ENCODE measurements around the gene BAIAP3. TPM values are rescaled to one million over a fixed set of nuclear protein-coding genes. Genes with fewer than 3 reads are reported as not detected.

BAIAP3 gene
- total RNA-seq, 2 experiments from 2014 or later = 3.2 to 6.3 TPM

DNA sequence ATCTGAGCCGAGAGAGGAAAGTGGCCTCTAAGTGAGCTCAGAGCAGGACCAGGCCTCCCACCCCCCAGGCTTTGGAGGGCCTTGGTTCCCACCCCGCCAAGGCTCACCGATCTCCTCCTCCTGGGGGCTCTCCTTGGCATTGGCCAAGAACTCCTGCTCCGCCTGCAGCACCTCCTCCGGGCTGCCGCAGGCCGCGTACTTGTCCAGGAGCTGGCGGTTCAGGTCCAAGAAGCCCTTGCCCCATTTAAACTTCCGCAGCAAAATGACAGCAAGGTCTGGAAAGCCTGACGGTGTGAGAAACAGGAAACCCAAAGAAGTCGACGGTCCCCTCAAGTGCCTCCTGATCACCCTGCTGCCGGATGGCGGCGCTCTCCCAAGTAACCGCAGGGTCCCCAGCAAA, 16.5 kb downstream of the BAIAP3 start:
- Histone ChIP-seq H3K9me3 (ENCODE audit: low read length) (no peaks in the 10 kb centered on the region), H3K4me2 (ENCODE audit: low read length) (no peak overlapping the region; the same call in 1 of the 2 replicates), H3K9me2 (ENCODE audit: insufficient read depth, low read length) (no peaks in the 10 kb centered on the region), H4K20me1 (ENCODE audit: insufficient read depth, low read length) (no peaks in the 10 kb centered on the region), H3K4me1 (ENCODE audit: insufficient read depth, low read length, poor library complexity, severe bottlenecking) (peaks cover 16% of the 10 kb centered on the region), H3K27ac (ENCODE audit: low read depth, low read length, poor library complexity, severe bottlenecking) (no peak overlapping the region), H3K4me3 (ENCODE audit: low read depth, low read length, poor library complexity, severe bottlenecking) (no peak overlapping the region), H3K79me2 (ENCODE audit: insufficient read depth, low read depth, low read length) (peaks cover 15% of the 10 kb centered on the region), H2AFZ (ENCODE audit: low read length) (no peak overlapping the region), H3K36me3 (ENCODE audit: insufficient read depth, low read length) (peaks cover 15% of the 10 kb centered on the region; the same call in 1 of the 2 replicates)
- BruUV-seq (replicated peaks) = no TSS peak
- ChIA-PET POLR2A (no interaction called here), CTCF (ENCODE audit: unreplicated experiment) (no interaction called here)
- no peak for DNase-seq (ENCODE audit: low spot score)
- TF ChIP-seq CTCF (conservative IDR thresholded peaks at IDR 0.05; ENCODE audit: low read length) (no peak), EZH2phosphoT487 (IDR thresholded peaks at IDR 0.05; ENCODE audit: borderline replicate concordance, low read depth, low read length) (no peak)
- intact Hi-C loops (cut with micrococcal nuclease; ENCODE audit: unreplicated experiment) = no loop called here

DNA sequence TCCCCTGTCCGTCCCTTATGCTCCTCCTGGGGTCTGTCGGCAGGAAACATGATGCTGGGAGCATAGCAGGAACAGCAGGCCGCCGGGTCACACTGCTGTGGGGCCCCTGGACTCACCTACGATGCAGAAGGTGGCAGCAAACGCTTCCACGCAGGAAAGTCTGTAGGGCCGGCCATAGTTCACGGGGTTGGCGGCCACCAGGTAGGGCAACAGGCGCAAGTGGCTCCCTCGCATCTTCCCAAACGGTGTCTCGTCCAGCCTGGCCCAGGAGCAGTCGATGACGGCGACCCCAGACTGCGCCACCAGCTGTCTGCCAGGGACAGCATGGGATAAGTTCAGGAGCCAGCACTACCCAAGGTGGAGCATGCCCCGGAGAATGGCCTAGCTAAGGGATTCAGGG, 17.2 kb downstream of the BAIAP3 start:
- H3K4me3 ChIP-seq (ENCODE audit: low read depth, low read length, poor library complexity, severe bottlenecking) = peak overlapping the region; percentile 83
- H3K4me1 ChIP-seq (ENCODE audit: insufficient read depth, low read length, poor library complexity, severe bottlenecking) = peaks cover 16% of the 10 kb centered on the region
- H3K79me2 ChIP-seq (ENCODE audit: insufficient read depth, low read depth, low read length) = peaks cover 15% of the 10 kb centered on the region
- H3K4me2 ChIP-seq (ENCODE audit: low read length) = peak overlapping the region; percentile 96
- DNase-seq (ENCODE audit: low spot score) = no peak
- no peaks in the 10 kb centered on the region for H4K20me1 ChIP-seq (ENCODE audit: insufficient read depth, low read length)
- no peaks in the 10 kb centered on the region for H3K9me2 ChIP-seq (ENCODE audit: insufficient read depth, low read length)
- ChIA-PET POLR2A (no interaction called here), CTCF (ENCODE audit: unreplicated experiment) (no interaction called here)
- no peak overlapping the region for H2AFZ ChIP-seq (ENCODE audit: low read length)
- H3K9me3 ChIP-seq (ENCODE audit: low read length) = no peaks in the 10 kb centered on the region
- H3K36me3 ChIP-seq (ENCODE audit: insufficient read depth, low read length) = peaks cover 15% of the 10 kb centered on the region; the same call in 1 of the 2 replicates
- BruUV-seq (replicated peaks) = no TSS peak
- intact Hi-C loops (cut with micrococcal nuclease; ENCODE audit: unreplicated experiment) = no loop called here
- no peak for TF ChIP-seq CTCF (conservative IDR thresholded peaks at IDR 0.05; ENCODE audit: low read length)
- TF ChIP-seq EZH2phosphoT487 (IDR thresholded peaks at IDR 0.05; ENCODE audit: borderline replicate concordance, low read depth, low read length) = no peak
- H3K27ac ChIP-seq (ENCODE audit: low read depth, low read length, poor library complexity, severe bottlenecking) = no peak overlapping the region

- H3K4me3 ChIP-seq (ENCODE audit: low read depth, low read length, poor library complexity, severe bottlenecking) = peak overlapping the region; percentile 83
- H3K9me2 ChIP-seq (ENCODE audit: insufficient read depth, low read length) = no peaks in the 10 kb centered on the region
- H4K20me1 ChIP-seq (ENCODE audit: insufficient read depth, low read length) = no peaks in the 10 kb centered on the region
- H3K9me3 ChIP-seq (ENCODE audit: low read length) = no peaks in the 10 kb centered on the region
- intact Hi-C loops (cut with micrococcal nuclease; ENCODE audit: unreplicated experiment) = no loop called here
- peaks cover 15% of the 10 kb centered on the region for H3K79me2 ChIP-seq (ENCODE audit: insufficient read depth, low read depth, low read length)
- BruUV-seq (replicated peaks) = TSS peak; percentile 84
- ChIA-PET CTCF (ENCODE audit: unreplicated experiment) (no interaction called here), POLR2A (no interaction called here)
- DNase-seq (ENCODE audit: low spot score) = no peak
- H2AFZ ChIP-seq (ENCODE audit: low read length) = peak overlapping the region; percentile 26
- H3K27ac ChIP-seq (ENCODE audit: low read depth, low read length, poor library complexity, severe bottlenecking) = no peak overlapping the region
- TF ChIP-seq CTCF (conservative IDR thresholded peaks at IDR 0.05; ENCODE audit: low read length) (no peak), EZH2phosphoT487 (IDR thresholded peaks at IDR 0.05; ENCODE audit: borderline replicate concordance, low read depth, low read length) (no peak)
- peaks cover 16% of the 10 kb centered on the region for H3K4me1 ChIP-seq (ENCODE audit: insufficient read depth, low read length, poor library complexity, severe bottlenecking)
- H3K36me3 ChIP-seq (ENCODE audit: insufficient read depth, low read length) = peaks cover 15% of the 10 kb centered on the region; the same call in 1 of the 2 replicates
- H3K4me2 ChIP-seq (ENCODE audit: low read length) = peak overlapping the region; percentile 96
These were observed 17.8 kb downstream of the BAIAP3 start for GRCh38 chr16:1351215-1351581.

Data from OCI-LY7 (cell line).